ENCODE measurements around the gene CPLX3.

Gene CPLX3

DNA sequence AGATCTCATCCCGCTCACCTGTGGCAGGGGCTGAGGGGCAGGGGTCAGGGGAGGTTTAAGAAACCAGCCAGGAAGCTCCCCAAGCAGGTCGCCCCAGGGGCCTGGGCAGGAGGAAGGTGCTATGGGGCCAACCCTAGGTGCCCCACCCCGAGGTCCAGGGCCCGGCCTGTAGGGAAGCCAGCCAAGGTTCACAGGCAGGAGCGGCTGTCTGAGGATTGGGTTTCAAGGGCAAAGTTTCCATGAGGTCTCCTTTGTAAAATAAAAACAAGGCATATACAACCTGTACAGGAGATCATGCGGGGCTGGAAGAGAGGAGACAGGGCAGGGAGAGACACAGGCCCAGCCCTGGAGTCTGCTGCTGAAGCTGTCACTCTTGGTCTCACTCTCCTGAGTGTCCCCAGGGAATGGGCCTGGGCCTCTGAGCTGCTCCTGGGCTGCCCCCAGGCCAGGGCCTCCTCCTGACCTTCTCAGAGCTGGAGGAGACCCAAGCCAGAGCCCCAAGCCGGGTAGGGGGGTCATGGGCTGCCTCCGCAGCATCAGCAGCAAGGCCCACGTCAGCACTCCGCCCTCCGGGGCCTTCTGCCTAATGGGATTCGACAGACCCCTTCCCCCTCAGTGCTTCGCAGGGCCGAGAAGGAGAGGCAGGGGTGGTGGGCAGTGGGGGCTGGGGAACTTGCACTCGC, 5.5 kb downstream of the CPLX3 start:
- DNase-seq = no peak

DNA sequence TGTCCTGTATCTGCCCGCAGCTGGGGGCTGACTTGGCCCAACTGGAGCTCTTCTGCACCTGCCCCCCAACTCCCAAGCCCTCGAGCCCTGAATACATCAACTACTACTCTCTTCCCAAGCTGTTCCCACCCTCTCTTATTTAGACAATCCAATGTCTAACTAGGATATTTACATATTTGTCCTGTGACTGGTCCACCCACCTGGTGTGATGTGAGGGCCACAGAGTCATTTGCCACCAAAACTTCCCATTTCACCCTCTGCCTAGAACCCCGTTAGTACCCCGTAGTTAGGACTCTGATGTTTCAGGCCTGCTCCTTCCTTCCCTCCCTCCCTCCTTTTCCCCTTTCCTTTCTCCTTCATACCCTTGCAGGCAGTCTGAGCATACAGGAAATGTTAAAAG, 6.4 kb downstream of the CPLX3 start:
- no peak for DNase-seq

DNA sequence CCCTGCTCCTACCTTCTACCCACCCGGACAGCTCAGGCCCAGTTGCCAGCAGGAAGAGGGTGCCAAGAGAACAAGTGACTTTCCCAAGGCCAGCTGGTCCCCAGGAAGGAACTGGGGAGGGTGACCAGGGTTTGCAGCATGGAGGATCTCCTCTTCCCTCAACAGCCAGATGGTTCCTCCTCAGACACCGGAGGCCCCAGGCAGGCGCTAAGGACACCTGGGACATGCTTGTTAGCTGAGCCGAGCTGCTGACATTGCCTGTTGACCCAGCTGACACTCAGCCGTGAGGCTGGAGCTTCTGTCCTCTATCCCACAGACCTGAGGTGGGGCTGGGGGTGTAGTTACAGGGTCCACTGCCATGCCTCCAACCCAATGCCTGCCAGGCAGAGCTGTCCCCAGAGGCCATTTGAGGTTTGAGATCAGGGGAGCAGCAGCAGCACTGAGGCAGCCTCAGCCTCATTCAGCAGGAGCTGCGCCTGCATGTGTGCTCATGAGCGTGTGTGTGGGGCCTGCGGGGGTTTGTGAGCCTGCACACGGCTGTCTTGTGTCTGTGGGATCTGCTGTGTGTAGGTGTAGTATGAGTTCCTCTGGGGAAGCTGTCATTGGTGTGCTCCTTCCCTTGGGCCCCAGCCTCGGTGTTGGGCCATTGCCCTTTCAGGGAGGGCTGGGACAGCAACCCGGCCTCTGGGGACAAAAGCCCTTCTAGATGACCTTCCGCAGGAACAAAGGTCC, 7.1 kb downstream of the CPLX3 start:
- no peak for DNase-seq

DNA sequence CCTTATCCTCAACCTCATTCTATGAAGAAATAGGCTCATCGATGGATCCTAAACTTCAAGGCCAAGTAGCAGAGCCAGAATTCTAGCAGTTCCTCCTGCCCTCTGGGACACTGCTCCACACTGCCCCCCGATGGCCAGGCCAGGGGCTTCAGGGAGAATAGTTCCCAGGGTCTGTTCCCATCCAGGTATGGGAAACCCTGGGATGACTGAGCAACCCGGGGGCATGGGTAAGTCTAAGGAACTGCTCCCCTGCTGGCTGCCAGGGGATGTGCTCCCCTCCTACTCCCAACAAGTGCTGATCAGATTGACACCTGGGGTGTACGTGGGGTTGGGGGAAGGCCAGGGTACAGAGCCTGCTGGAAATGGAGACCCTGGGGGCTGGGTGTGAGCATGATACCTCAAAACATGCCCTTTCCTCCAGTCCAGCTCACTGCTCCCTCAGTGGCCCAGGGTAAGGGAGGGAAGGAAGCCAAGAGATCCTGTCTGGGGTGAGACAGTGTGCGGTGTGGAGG, 8.9 kb downstream of the CPLX3 start:
- peak; percentile 46 for DNase-seq

DNA sequence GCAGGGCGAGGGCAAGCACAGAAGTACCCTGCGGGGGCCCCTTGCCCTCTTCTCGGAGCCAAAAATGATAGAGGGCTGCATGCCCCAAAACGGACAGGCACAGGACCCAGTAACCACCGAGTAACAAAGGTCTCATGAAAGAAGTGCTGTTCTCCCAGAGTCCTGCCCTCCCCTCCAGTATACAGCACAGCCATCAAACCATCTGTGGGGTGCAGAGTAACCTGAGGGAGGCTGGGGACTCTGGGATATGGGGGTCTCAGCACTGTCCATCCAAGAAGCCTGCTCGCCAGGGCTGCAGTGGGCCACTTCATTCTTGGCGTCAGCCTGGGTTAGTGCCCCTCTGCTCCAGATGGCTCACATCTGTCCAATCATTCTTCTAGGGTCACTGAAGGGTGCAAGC, 10.4 kb downstream of the CPLX3 start:
- DNase-seq = no peak

DNA sequence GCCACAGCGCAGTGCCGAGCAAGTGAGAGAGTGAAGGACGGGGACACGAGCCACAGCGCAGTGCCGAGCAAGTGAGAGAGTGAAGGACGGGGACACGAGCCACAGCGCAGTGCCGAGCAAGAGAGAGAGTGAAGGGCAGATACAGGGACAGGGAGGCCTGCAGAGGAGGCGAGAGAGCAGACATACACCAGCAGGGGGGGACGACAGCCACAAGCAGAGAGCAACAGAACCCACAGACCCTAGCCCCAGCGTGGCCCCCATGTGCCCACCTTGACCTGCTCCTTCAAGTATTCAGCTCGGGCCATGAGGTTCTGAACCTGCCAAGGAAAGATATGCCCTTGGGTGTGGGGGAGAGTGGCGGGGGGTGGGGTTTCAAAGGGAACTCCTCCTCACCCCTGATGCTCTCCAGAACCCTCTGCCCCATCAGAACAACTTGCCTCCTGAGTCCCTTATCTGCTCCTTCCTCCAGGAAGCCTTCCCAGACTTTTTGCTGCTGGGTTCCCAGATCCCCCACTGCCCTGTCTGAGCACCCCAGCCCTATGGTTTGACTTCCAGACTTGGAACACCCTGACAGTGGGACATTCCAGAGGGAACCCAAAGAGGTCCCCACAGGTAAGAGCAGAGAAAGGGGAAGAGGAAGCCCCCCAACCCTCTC, 11.2 kb downstream of the CPLX3 start:
- DNase-seq = no peak

DNA sequence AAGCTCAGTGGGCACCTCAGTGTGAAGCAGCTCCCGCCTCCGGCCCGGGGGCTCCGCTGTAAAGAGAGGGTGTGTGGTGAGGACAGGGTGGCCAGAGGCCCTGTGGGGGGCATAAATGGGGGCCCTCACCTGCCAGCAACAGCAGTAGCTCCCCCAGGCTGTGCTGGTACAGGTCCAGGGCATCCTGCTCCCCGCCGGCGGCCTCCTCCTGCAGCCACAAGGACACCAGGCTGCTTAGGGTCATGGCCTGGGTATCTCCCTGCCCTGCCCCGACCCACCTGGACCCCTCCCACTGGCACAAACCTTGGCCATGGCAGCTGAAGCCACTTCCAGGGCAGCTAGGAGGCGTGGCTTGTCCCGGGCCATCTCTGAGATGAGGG, 11.7 kb downstream of the CPLX3 start:
- DNase-seq = no peak

DNA sequence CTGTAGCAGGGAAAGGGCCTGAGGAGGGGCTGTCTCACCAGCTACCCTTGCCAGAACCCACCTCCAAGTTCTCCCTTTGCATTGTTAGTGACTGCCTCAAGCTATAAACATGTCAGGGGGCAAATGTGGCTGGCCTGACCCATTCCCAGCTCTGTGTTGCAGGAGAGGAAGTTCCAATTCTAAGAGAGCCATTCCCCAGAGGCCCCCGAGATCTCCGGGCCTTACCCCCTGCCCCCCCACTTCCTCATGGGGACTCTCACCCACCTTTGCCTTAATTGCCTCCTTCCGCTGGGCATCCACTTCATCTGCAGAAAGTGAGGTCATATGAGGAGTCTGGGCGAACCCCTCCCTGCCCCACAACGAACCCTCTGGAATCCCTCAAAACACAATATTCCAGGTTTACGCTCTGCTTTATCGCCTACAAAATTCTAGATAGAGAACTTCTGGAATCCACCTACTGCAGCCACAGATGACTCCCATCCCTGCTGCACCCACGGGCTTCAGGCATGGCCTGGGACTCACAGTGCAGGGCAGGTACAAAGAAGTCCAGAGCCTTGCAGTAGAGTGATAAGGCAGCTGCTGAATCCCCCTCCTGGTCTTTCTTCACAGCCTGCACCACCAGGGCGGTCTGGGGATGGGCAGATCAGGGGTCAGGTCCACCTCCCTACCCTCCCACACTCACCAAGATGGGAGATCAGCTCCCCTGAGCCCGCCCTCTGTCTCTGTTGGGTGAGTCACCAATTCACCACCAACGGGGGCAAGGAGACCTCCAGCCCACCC, 12.5 kb downstream of the CPLX3 start:
- DNase-seq = no peak

DNA sequence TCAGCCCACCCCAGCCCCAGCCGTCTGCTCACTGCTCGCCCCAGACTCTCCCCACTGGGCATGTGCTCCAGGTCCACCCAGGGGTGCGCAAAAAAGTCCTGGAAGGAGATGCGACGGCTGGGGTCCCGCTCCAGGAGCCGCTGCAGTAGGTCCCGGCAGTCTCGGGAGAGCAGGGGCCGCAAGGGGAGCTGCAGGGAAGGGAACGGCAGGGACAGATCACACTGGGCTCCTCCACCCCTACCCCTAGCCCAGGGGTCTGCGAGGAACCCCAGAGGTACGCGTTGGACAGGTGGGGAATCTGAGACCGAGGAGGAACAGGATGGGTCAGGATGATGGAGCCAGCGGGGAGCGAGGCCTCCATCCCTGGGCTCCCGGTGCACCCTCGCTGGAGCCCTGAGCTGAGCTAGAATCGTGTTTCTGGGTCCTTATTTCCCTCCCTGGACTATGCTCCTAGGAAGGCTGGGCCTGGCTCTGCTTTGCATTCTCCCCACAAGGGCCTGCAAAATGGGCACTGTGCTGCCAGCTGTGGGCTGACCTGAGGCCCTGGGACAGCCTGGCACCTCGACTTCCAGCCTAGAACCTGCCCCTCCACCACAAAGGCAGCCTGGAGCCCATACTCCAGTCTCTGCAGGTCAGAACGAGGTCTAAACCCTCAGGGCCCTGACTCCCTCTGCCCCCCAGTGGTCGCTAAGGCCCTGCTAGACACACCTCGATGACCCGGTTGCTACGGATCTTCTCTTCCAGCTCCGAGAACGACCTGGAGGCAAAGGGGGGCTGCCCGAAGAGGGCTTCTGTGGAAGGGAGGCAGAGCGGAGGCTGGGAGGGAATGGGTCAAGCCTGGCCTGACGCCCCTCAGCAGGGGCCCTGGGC, 13.3 kb downstream of the CPLX3 start:
- DNase-seq = no peak

DNA sequence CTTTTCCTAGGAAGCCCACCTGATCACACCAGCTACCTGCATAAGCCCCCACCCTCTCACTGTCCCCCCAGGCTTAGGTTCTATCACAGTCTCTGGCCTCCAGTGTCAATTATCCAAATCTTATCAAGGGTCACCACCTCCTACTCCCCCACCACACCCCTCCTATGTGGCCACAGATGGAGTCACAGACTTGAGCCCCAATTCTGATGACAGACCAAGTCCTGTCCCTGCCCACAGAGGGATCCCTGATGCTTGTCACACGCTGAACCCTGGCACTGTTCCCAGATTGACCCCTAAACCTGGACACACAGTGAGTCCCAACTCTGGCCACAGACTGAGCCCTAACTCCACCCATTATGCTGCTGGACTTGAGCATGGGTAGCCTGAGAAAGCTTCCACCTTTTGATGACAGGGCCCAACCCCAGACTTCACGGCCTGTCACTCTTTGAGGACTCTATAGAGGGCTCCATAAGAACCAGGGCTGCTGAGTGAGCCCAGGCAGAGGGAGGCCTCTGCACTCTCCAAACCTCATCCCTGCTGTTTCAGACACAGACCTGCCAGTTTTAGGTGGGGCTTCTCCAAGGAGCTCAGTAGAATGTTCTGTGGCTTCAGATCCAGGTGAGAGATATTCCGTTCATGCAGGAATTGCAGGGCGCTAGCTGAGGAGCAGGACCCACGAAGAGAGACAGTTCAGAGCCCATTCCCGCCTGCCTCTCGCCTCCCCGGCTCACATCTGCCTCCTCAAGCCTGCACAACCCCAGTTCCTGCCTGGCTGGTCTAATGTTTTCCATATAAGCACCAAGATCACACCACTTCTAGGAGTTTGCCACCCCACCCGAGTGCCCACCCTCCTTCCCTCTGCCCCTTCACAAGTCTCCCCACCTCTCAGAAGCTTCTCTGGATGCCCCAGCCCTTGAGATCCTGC, 14.7 kb downstream of the CPLX3 start:
- no peak for DNase-seq

DNA sequence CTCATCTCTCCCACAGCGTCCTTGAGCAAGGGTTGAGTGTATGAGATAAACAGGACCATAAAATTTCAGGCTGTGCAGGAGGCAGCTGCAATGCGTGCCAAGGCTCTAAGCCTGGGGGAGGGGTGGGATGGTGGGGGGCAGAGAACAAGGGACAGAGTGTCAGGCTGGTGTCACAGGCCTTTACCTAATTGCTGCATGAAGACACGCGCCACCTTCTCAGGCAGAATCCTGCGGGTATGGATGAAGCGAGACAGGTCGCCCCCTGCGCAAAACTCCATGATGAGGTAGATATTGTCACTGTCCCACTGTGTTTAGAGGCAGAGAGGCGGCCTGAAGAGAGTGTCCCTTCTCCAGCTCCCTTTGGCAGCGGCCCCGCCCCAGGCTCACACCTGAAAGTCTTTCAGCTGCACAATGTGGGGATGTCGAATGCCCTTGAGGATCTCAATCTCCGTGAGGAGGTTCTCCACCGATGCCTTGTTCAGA, 15.5 kb downstream of the CPLX3 start:
- DNase-seq = no peak

DNA sequence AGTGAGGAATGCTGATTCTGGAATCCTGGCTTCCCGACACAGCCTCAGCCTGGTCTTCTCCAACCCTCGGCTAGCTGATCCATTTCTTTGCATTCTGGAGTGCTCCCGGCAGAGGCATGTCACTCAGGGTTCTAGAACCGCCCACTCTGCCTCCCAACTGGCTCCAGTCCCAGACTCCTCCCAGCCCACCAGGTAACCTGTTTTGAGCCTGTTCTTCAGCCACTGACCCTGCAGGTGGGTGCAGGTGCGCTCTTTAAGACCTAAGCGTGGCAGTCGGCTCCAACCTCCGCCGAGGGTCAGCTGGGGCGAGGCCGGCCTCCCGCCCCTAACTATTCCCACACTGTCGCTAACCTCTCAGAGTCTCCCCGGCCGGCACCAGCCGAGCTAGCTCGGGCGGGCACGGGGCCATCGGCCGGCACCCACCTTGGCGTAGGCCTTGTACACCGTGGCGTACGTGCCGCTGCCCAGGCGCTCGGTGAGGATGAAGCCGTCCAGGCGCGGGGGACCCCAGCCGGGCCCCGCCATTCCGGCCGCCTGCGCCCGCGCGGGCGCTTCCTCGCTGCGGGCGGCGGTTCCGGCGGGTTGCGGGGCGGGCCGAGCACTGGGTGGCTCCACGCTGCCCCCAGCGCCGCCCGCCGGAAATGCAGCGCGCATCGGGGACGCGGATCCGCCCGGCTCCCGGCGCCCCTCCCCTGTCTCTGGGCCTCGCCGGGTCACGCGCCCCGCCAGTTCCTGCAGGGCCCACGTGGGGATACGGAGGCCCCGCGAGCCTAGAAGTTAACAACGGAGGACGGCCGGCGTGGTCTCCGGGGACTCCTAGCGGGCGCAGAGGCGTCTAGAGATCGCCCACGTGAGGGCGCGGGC, 16.4 kb downstream of the CPLX3 start, which contains the start of gene ULK3:
Gene ULK3 (minus strand): TSS at position 576 of the 864 bp plus-strand sequence. CDS start 51 bp downstream, at position 525.
- peak; percentile 84 for DNase-seq

DNA sequence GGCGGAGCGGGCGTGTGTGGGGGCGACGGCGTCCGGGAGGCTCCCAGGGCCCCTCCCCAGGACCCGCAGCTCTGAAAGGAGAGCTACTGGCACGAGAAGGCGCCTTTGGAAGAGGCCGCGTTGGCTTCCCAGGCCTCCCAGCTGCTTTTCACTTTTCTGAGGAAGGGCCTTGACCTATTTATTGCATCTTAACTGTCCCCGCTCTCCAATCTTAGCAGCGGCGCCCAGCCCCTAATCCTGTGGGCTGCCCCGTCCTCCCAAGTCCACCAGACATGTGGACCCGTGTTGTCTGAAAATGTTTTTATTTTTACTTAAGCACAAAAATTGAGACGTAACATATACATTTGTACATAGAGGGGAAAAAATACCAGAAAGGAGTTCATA, 17.0 kb downstream of the CPLX3 start:
- DNase-seq = no peak

DNA sequence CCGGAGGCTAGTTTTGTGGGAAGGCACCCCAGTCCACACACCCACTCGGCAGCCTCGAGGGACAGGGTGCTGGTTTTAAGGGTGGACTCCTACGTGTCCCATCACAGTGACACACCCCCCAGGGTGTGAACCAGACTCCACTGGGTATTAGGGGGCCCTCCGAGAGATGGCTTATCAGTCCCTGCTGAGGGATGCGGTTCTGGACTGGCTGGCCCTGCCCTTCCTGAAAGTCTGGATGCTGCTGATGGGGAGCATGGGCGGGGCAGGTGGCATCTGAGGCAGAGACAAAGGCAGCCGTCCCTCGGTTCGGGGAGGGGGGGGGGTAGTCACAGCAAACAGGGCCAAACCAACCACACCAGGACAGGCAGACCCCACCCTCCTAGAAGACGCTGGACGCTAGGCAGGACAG, 17.5 kb downstream of the CPLX3 start:
- no peak for DNase-seq

DNA sequence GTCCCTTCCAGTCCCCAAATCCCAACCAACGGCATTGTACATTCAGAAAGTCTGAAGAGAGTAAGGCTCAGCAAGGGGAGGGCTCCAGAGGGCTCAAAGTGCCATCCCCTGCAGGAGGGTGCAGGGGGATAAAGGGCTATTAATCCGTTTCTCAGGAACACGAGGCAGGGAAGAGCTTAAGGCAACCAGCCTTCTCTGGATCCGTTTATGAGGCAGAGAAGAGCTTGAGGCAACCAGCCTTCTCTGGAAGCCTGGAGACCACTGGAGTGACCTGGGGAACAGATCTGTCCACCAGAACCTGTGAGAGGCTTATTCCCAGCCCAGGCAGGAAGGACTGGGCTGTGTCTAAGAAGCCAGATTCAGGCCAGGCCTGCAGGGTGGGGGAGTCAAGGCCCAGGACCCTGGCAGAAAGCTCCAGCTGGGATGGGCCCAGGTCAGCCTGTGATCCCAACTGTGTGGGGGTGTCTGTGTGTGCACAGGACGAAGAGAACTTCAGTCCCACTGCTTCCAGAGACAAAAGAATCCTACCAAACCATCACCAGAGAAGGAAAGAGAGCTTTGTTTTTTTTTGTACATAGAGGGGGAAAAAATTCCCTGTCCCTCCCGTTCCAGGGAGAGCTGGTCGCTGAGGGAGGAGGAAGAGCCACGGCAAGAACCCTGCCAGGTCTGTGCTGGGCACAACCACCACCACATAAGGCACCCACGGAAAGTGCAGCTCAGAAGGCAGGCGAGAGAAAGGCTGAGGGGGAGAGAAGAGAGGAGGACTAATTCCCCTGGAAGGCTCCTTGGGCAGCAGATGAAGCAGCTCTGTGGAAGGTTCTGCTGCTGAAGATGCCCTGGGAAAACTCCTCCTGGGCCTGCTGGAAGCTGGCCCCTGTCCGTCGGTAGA, 18.1 kb downstream of the CPLX3 start:
- DNase-seq = no peak

DNA sequence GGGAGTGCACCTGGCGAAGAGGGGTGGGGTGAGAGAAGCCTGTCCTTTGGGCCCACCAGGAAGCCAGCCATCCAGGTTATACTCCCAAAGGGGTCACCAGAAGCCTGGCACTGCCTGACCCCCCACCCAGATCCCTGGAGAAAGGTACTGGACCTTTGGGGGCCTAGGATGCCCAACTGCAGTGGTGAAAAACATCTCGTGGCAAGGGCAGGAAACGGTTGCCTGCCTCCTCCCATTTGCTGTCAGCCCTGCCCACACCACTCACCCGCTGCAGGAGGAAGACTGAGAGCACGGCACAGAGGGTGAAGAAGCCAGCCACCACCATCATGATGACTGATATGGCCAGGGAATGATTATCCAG, 18.8 kb downstream of the CPLX3 start:
- DNase-seq = no peak

DNA sequence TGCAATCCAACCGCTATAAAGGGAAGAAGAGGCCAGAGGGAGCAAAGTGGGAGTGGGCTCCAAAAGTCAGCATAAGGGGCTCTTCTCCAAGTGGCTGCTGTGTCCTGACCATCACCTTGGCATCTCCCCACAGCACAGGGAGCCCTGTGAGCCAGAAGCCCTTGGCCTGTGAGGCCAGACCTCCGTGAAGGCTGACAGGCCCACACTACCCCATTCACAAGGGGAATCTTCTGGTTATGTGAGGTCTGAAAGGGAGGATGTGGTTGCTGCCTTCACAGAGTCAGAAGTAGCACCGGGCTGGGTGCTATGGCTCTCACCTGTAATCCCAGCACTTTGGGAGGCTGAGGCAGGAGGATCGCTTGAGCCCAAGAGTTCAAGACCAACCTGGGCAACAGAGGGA, 19.2 kb downstream of the CPLX3 start:
- no peak for DNase-seq

DNA sequence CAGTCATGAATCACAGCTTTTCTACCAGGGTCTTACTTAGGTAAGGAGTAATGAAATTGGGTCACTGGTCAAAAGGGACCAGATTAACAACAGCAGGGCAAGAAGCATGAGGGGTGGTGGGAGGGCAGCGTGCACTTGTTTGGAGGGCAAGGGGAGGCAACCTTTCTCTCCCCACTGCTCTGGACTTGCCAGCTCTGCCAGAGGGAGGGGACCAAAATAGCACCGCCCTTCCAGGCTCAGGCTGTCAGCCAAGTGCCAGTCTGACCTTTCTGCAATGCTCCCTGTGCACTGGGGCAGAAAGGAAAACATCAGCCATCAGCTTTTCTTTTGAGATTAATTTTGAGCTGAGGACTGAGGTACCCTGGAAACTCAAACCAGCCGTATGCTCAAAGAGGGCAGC, 21.0 kb downstream of the CPLX3 start:
- DNase-seq = no peak

DNA sequence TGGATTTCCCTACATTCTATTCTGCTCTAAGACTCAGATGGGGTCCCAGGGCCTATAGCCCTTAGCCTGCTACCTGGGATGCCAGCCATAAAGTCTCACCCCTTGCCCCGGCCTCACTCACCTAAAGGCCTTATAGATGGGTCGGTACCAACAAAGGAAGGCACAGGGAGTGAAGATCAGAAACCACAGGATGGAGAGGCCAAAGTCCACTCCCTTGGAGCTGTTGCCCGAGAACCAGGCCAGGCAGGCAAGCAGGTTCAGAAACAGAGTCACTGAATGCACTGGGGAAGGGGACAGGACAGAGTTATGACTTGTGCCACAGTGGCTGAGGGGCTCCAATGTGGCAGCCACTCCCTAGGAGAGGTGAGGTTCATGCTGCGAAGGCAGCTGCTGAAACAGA, 24.0 kb downstream of the CPLX3 start:
- DNase-seq = no peak
